CD4-positive, alpha-beta T cell treated with Interferon gamma for 1 hour (primary cell): ENCODE data around the gene TMEM247.
"Not testable (repeated sequence)": the region's sequence is repeated elsewhere in the genome, so short reads cannot be mapped to it uniquely, and the experiment has no call there.

Source experiments
- DNase-seq: peaks from one replicate; pipeline ENCODE4 v3.0.0-alpha.2; 2020

TMEM247 gene

GRCh38 chr2:46518861-46519260, 39.5 kb downstream of the TMEM247 start:
- no peak for DNase-seq

GRCh38 chr2:46519265-46519664, 39.9 kb downstream of the TMEM247 start:
- DNase-seq = no peak

GRCh38 chr2:46520130-46520711, 40.9 kb downstream of the TMEM247 start:
- DNase-seq = no peak

GRCh38 chr2:46521215-46521683, 41.9 kb downstream of the TMEM247 start:
- peak; percentile 23 for DNase-seq

GRCh38 chr2:46522385-46522784, 43.0 kb downstream of the TMEM247 start:
- DNase-seq = not testable (repeated sequence)

DNA sequence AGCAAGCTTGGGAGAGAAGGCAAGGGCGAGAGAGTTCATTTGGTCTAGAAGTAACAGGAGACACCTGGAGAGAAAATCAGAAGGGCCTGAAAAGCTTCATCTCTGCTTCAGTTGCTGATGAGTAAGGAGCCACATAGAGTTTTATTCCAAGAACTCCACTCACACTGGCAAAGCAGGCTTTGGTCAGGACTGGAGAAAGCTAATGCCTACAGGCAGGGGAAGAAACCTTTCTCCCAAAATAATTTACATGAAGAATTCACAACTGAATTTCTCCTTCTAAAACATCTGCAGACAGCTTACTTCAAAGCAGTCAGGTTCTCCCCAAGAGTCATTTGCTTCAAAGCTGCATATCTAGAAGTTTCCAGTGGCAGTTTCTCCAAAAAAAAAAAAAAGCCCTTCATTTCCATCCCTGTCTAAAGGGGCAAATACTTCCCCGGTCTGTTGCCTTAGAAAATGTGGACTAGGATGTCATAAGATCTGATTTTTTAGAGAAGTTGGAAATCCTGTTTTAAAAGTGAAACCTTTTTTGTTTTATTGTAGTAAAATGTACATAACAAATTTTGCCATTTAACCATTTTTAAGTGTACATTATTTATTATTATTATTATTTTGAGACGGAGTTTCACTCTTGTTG, 46.3 kb downstream of the TMEM247 start:
- no peak for DNase-seq

GRCh38 chr2:46528880-46529279, 49.5 kb downstream of the TMEM247 start:
- DNase-seq = no peak

- no peak for DNase-seq
These were observed 51.3 kb downstream of the TMEM247 start for GRCh38 chr2:46530639-46531038.

GRCh38 chr2:46531863-46532262, 52.5 kb downstream of the TMEM247 start:
- no peak for DNase-seq
